Keratinocyte (primary cell): ENCODE data around the gene UBE2F. TPM values are rescaled to one million over a fixed set of nuclear protein-coding genes. Genes with fewer than 3 reads are reported as not detected.

Experiments used
- DNase-seq: peaks from one replicate; pipeline ENCODE4 v3.0.0-alpha.2; 2011; ENCODE audit warnings: low read depth, missing footprints, low spot score
- FAIRE-seq: peaks from 2 replicates; lab custom pipeline; 2011; peaks lifted over from hg19 to GRCh38; lab: Jason Lieb, UNC
- H2AFZ ChIP-seq: 2 replicates; pipeline ENCODE4 v1.6.0; 2012; ENCODE audit warnings: low read length, control low read depth, inconsistent platforms; ENCODE audit not compliant: control insufficient read depth
- H3K27ac ChIP-seq: 2 replicates; pipeline ENCODE4 v1.5.1; 2011; ENCODE audit warnings: low read length; ENCODE audit not compliant: control insufficient read depth, insufficient read depth
- H3K27me3 ChIP-seq: 3 replicates; pipeline ENCODE4 v1.6.0; 2011; ENCODE audit warnings: low read length; ENCODE audit not compliant: control insufficient read depth, insufficient read depth; ENCODE audit errors: extremely low read depth
- H3K36me3 ChIP-seq, 2 experiments: 2 replicates in 1 of 2; 3 replicates in 1 of 2; pipeline ENCODE4 v1.5.1; 2011; ENCODE audit warnings: low read length in 2 of 2, mild to moderate bottlenecking in 1 of 2; ENCODE audit not compliant: control insufficient read depth in 2 of 2, insufficient read depth in 2 of 2; ENCODE audit errors: extremely low read depth in 1 of 2
- H3K4me1 ChIP-seq: 3 replicates; pipeline ENCODE4 v1.5.1; 2011; ENCODE audit warnings: low read length; ENCODE audit not compliant: control insufficient read depth, insufficient read depth; ENCODE audit errors: extremely low read depth
- H3K4me2 ChIP-seq: 3 replicates; pipeline ENCODE4 v1.6.0; 2011; ENCODE audit warnings: low read depth, low read length; ENCODE audit not compliant: control insufficient read depth, insufficient read depth; ENCODE audit errors: extremely low read depth
- H3K4me3 ChIP-seq, 3 experiments: fragments of 200-600 bp in 1 of 3; sonication (generic) in 1 of 3; 2 replicates in 2 of 3; 3 replicates in 1 of 3; pipeline ENCODE4 v1.5.1; 2011 to 2016; ENCODE audit warnings: low read length in 3 of 3, mild to moderate bottlenecking in 3 of 3, control low read depth in 2 of 3, inconsistent platforms in 1 of 3, low read depth in 1 of 3, mixed read lengths in 1 of 3, mixed run types in 1 of 3, moderate library complexity in 1 of 3; ENCODE audit not compliant: control insufficient read depth in 2 of 3, insufficient read depth in 2 of 3; ENCODE audit errors: extremely low read depth in 1 of 3
- H3K79me2 ChIP-seq: 2 replicates; pipeline ENCODE4 v1.6.0; 2012; ENCODE audit warnings: low read length; ENCODE audit not compliant: control insufficient read depth, insufficient read depth
- H3K9ac ChIP-seq: 3 replicates; pipeline ENCODE4 v1.6.0; 2011; ENCODE audit warnings: low read length; ENCODE audit not compliant: control insufficient read depth, insufficient read depth; ENCODE audit errors: extremely low read depth
- H3K9me1 ChIP-seq: 3 replicates; pipeline ENCODE4 v1.6.0; 2011; ENCODE audit warnings: low read length; ENCODE audit not compliant: control insufficient read depth, insufficient read depth; ENCODE audit errors: extremely low read depth
- H3K9me3 ChIP-seq: 2 replicates; pipeline ENCODE4 v1.5.1; 2012; ENCODE audit warnings: low read depth, low read length; ENCODE audit not compliant: control insufficient read depth
- H4K20me1 ChIP-seq: 3 replicates; pipeline ENCODE4 v1.6.0; 2011; ENCODE audit warnings: low read length; ENCODE audit not compliant: control insufficient read depth, insufficient read depth; ENCODE audit errors: extremely low read depth
- CTCF ChIP-seq, 3 experiments: IDR thresholded peaks in 1 of 3; conservative IDR thresholded peaks in 1 of 3; optimal IDR thresholded peaks in 1 of 3; 2 replicates in 2 of 3; 3 replicates in 1 of 3; pipeline versions ENCODE3 to v1.5.1; 2011; ENCODE audit warnings: low read length in 3 of 3, mild to moderate bottlenecking in 3 of 3, moderate library complexity in 2 of 3, control low read depth in 1 of 3, inconsistent platforms in 1 of 3; ENCODE audit not compliant: insufficient read depth in 2 of 3; ENCODE audit errors: extremely low read depth in 1 of 3
- EZH2 ChIP-seq: IDR thresholded peaks from one replicate; pipeline ENCODE4 v1.6.1; 2012; ENCODE audit warnings: inconsistent platforms, mild to moderate bottlenecking, low read length, moderate library complexity
- dilution Hi-C: fragments of 300-500 bp; cut with MboI; formaldehyde crosslinking; loops from one replicate; pipeline ENCODE4 v1.7.0; 2020; ENCODE audit warnings: low sequenced_read_pairs; ENCODE audit not compliant: extremely low pct_ligation_motif_present
- polyA plus RNA-seq, 5 experiments: library from polyadenylated mRNA; depleted of rRNA in 3 of 5; stranded (reverse) in 3 of 5; stranded (forward) in 1 of 5; unstranded in 1 of 5; fragments of >200 nt; gene quantifications; 1 replicate in 1 of 5; 2 replicates in 3 of 5; 3 replicates in 1 of 5; pipeline versions ENCODE4 v1.2.1 to v1.2.3, GENCODE V29; 2011 to 2012; ENCODE audit warnings: missing spikeins in 2 of 5, low read depth in 1 of 5, low replicate concordance in 1 of 5

UBE2F gene
- polyA plus RNA-seq, 1 donor (not counting 4 experiments of a cell fraction or from before 2014, with no cell fraction given) = 95.6 TPM

DNA sequence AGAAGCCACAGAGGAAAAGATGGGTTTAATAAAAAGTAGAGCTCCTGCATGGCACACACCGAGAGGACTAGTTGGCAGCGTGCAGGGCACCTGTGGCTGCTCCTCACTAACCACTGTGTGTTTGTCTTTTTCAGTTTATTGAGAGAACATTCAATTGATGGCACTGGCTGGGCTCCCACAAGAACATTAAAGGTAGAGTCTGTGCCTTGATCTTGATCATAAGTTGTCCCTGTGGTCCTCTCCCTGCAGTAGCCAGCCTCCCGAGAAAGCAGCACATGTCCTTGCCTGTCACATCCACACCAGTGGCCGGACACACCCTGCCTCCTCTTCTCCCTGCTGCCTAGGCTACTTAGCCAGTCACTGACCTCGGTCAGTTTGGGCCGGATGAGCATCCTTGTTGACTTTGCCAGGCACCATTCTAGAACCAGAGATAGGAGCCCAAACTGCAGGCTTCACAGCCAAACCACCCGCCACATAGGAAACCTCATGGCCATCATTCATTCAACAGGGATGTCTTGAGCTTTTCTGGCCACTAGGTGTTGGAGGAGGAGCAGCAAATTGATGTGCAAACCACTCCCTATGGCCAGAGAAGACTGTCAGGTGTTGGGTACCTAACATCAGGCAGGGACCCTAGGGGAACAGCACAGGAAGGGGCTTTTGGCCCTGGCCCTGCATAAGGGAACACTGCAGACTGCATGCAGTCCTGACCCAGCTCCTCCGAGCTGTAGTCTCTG lies 63.8 kb downstream of the UBE2F start:
- no peak overlapping the region for H3K27ac ChIP-seq
- H3K4me2 ChIP-seq = no peak overlapping the region
- H3K4me1 ChIP-seq = peaks cover 42% of the 10 kb centered on the region
- TF ChIP-seq CTCF (optimal IDR thresholded peaks at IDR 0.05 in 1 of 3, IDR thresholded peaks at IDR 0.05 in 1 of 3, conservative IDR thresholded peaks at IDR 0.05 in 1 of 3; ENCODE audit: extremely low read depth in 1 of 3, insufficient read depth in 2 of 3, low read length in 3 of 3) = peak in 2 of 3 experiments; percentile 27 to 34
- TF ChIP-seq EZH2 = no peak
- dilution Hi-C loops = no loop called here
- FAIRE-seq (no peak), DNase-seq (no peak)
- H3K36me3 ChIP-seq = peaks cover 17 to 18% of the 10 kb centered on the region in 2 experiments
- no peak overlapping the region for H3K9ac ChIP-seq
- no peaks in the 10 kb centered on the region for H3K9me1 ChIP-seq
- H3K9me3 ChIP-seq = no peaks in the 10 kb centered on the region
- H4K20me1 ChIP-seq = no peaks in the 10 kb centered on the region
- H3K27me3 ChIP-seq = no peaks in the 10 kb centered on the region
- H3K4me3 ChIP-seq = no peak overlapping the region
- H3K79me2 ChIP-seq = no peaks in the 10 kb centered on the region
- H2AFZ ChIP-seq = no peak overlapping the region

GRCh38 chr2:238031751-238032150 lies 64.9 kb downstream of the UBE2F start:
- Histone ChIP-seq H3K4me2 (peak overlapping the region; percentile 33), H3K9me3 (no peaks in the 10 kb centered on the region), H3K27ac (peak overlapping the region; percentile 37), H4K20me1 (no peaks in the 10 kb centered on the region), H3K9me1 (no peaks in the 10 kb centered on the region), H3K27me3 (no peaks in the 10 kb centered on the region), H3K79me2 (no peaks in the 10 kb centered on the region), H3K36me3 (peaks cover 17 to 23% of the 10 kb centered on the region in 2 experiments), H3K4me3 (no peak overlapping the region), H3K4me1 (peaks cover 40% of the 10 kb centered on the region), H3K9ac (no peak overlapping the region), H2AFZ (no peak overlapping the region)
- dilution Hi-C loops = no loop called here
- TF ChIP-seq CTCF (optimal IDR thresholded peaks at IDR 0.05 in 1 of 3, IDR thresholded peaks at IDR 0.05 in 1 of 3, conservative IDR thresholded peaks at IDR 0.05 in 1 of 3; ENCODE audit: extremely low read depth in 1 of 3, insufficient read depth in 2 of 3, low read length in 3 of 3) = no peak
- TF ChIP-seq EZH2 = no peak
- no peak for DNase-seq
- peak; percentile 91 for FAIRE-seq
